H1 (cell line): Measurements from ENCODE around the gene COL8A1. TPM values are rescaled to one million over a fixed set of nuclear protein-coding genes. Genes with fewer than 3 reads are reported as not detected.

ENCODE experiments used
- CTCF ChIA-PET: fragments of 300-600 bp; sonication (Branson Sonifier 250); formaldehyde crosslinking; loops from one replicate; lab custom pipeline; 2021; ENCODE audit not compliant: partially characterized antibody; lab: Charles Lee
- POLR2A ChIA-PET: fragments of 300-600 bp; sonication (Branson Sonifier 250); formaldehyde crosslinking; loops from one replicate; lab custom pipeline; 2021; ENCODE audit warnings: inconsistent platforms; ENCODE audit not compliant: partially characterized antibody; lab: Charles Lee
- DNase-seq, 2 experiments: peaks; one replicate each; pipeline versions ENCODE4 v3.0.0 to v3.0.0-alpha.2; 2010 to 2022; ENCODE audit warnings: low spot score in 2 of 2, low read depth in 1 of 2, mixed read lengths in 1 of 2
- FAIRE-seq: peaks from 2 replicates; lab custom pipeline; 2011; peaks lifted over from hg19 to GRCh38; lab: Jason Lieb, UNC
- H2AFZ ChIP-seq: 2 replicates; pipeline ENCODE4 v1.8.1; 2012; ENCODE audit warnings: low read length, inconsistent platforms
- H2AK5ac ChIP-seq: 2 replicates; pipeline ENCODE4 v1.6.1; 2013; ENCODE audit warnings: low read depth, low read length
- H2BK120ac ChIP-seq: replicated peaks from 2 replicates; pipeline ENCODE3; 2013; ENCODE audit warnings: low read depth, low read length, inconsistent platforms
- H2BK12ac ChIP-seq: 2 replicates; pipeline ENCODE4 v1.6.1; 2013; ENCODE audit warnings: low read depth, low read length
- H2BK15ac ChIP-seq: 2 replicates; pipeline ENCODE4 v1.6.1; 2013; ENCODE audit warnings: low read length
- H2BK20ac ChIP-seq: 2 replicates; pipeline ENCODE4 v1.6.1; 2013; ENCODE audit warnings: low read length
- H2BK5ac ChIP-seq: 2 replicates; pipeline ENCODE4 v1.6.1; 2013; ENCODE audit warnings: low read depth, low read length
- H3K14ac ChIP-seq: 2 replicates; pipeline ENCODE4 v1.6.1; 2013; ENCODE audit warnings: inconsistent platforms; ENCODE audit not compliant: insufficient read length
- H3K18ac ChIP-seq: 2 replicates; pipeline ENCODE4 v1.6.1; 2013; ENCODE audit warnings: low read length; ENCODE audit errors: extremely low read depth
- H3K23ac ChIP-seq: 2 replicates; pipeline ENCODE4 v1.6.1; 2013; ENCODE audit warnings: inconsistent platforms; ENCODE audit not compliant: insufficient read length
- H3K23me2 ChIP-seq: 2 replicates; pipeline ENCODE4 v1.6.1; 2013; ENCODE audit warnings: low read depth, low read length
- H3K27ac ChIP-seq: 2 replicates; pipeline ENCODE4 v1.6.1; 2011; ENCODE audit warnings: low read depth, low read length, inconsistent platforms
- H3K27me3 ChIP-seq, 4 experiments: replicated peaks in 1 of 4; 1 replicate in 1 of 4; 2 replicates in 3 of 4; pipeline versions ENCODE4 v1.6.1 to v1.8.1; 2011 to 2013; ENCODE audit warnings: low read length in 3 of 4, mild to moderate bottlenecking in 3 of 4, inconsistent platforms in 2 of 4, mixed read lengths in 2 of 4, moderate library complexity in 1 of 4; ENCODE audit not compliant: control insufficient read depth in 3 of 4, insufficient read depth in 3 of 4; ENCODE audit errors: extremely low read depth in 1 of 4
- H3K36me3 ChIP-seq, 4 experiments: 2 replicates each; pipeline versions ENCODE4 v1.6.1 to v1.8.1; 2011 to 2013; ENCODE audit warnings: mild to moderate bottlenecking in 4 of 4, low read length in 3 of 4, moderate library complexity in 2 of 4, control low read depth in 1 of 4, inconsistent platforms in 1 of 4; ENCODE audit not compliant: insufficient read depth in 4 of 4, control insufficient read depth in 2 of 4
- H3K4ac ChIP-seq: replicated peaks from 2 replicates; pipeline ENCODE3; 2013; ENCODE audit warnings: low read length, low read depth, mixed read lengths, inconsistent platforms; ENCODE audit not compliant: insufficient read length
- H3K4me1 ChIP-seq, 4 experiments: replicated peaks in 1 of 4; 1 replicate in 1 of 4; 2 replicates in 3 of 4; pipeline versions ENCODE4 v1.6.1 to v1.8.1; 2011 to 2013; ENCODE audit warnings: low read length in 3 of 4, inconsistent platforms in 2 of 4, mixed read lengths in 1 of 4; ENCODE audit not compliant: insufficient read depth in 4 of 4, control insufficient read depth in 3 of 4
- H3K4me2 ChIP-seq, 2 experiments: 2 replicates each; pipeline versions ENCODE4 v1.6.1 to v1.8.1; 2011 to 2013; ENCODE audit warnings: low read depth in 2 of 2, low read length in 2 of 2, control low read depth in 1 of 2, inconsistent platforms in 1 of 2, mild to moderate bottlenecking in 1 of 2; ENCODE audit not compliant: insufficient read depth in 1 of 2
- H3K4me3 ChIP-seq, 4 experiments: fragments of 200-600, 300-600 bp in 1 of 4; sonication (generic), shearing (Covaris generic), sonication (Bioruptor Twin) in 1 of 4; 2 replicates each; pipeline versions ENCODE4 v1.5.1 to v1.8.1; 2011 to 2016; ENCODE audit warnings: low read length in 4 of 4, low read depth in 3 of 4, control low read depth in 2 of 4, inconsistent platforms in 2 of 4, mild to moderate bottlenecking in 2 of 4, mixed read lengths in 1 of 4, moderate library complexity in 1 of 4; ENCODE audit not compliant: insufficient read depth in 2 of 4; ENCODE audit errors: extremely low read depth in 1 of 4
- H3K56ac ChIP-seq: replicated peaks from 2 replicates; pipeline ENCODE3; 2013; ENCODE audit warnings: low read depth, mild to moderate bottlenecking, mixed read lengths, low read length, inconsistent platforms; ENCODE audit not compliant: insufficient read length
- H3K79me1 ChIP-seq: 2 replicates; pipeline ENCODE4 v1.6.1; 2013; ENCODE audit warnings: low read depth, low read length, control low read depth
- H3K79me2 ChIP-seq, 2 experiments: 2 replicates each; pipeline versions ENCODE4 v1.6.1 to v1.8.1; 2012 to 2013; ENCODE audit warnings: low read length in 2 of 2, mild to moderate bottlenecking in 2 of 2, inconsistent platforms in 1 of 2; ENCODE audit not compliant: insufficient read depth in 2 of 2, control insufficient read depth in 1 of 2
- H3K9ac ChIP-seq, 4 experiments: replicated peaks in 1 of 4; 1 replicate in 1 of 4; 2 replicates in 3 of 4; pipeline versions ENCODE4 v1.6.1 to v1.8.1; 2011 to 2013; ENCODE audit warnings: low read depth in 3 of 4, low read length in 3 of 4, control low read depth in 2 of 4, mild to moderate bottlenecking in 2 of 4, moderate library complexity in 2 of 4, inconsistent platforms in 1 of 4; ENCODE audit errors: extremely low read depth in 1 of 4
- H3K9me3 ChIP-seq, 2 experiments: 2 replicates each; pipeline versions ENCODE4 v1.6.1 to v1.8.1; 2012 to 2013; ENCODE audit warnings: mild to moderate bottlenecking in 2 of 2, moderate library complexity in 2 of 2, control low read depth in 1 of 2, inconsistent platforms in 1 of 2, low read depth in 1 of 2, low read length in 1 of 2, mixed read lengths in 1 of 2; ENCODE audit not compliant: insufficient read depth in 2 of 2
- H4K20me1 ChIP-seq, 2 experiments: replicated peaks in 1 of 2; 2 replicates each; pipeline versions ENCODE3 to v1.8.1; 2011 to 2013; ENCODE audit warnings: inconsistent platforms in 2 of 2, low read length in 2 of 2, mild to moderate bottlenecking in 1 of 2; ENCODE audit not compliant: insufficient read depth in 2 of 2, control insufficient read depth in 1 of 2
- H4K5ac ChIP-seq: 2 replicates; pipeline ENCODE4 v1.6.1; 2013; ENCODE audit warnings: low read length, low read depth, mixed read lengths, inconsistent platforms; ENCODE audit not compliant: insufficient read length
- H4K8ac ChIP-seq: 2 replicates; pipeline ENCODE4 v1.8.0; 2013; ENCODE audit warnings: mild to moderate bottlenecking, moderate library complexity, low read length, inconsistent platforms; ENCODE audit not compliant: insufficient read depth; ENCODE audit errors: extremely low read depth
- H4K91ac ChIP-seq: replicated peaks from 2 replicates; pipeline ENCODE3; 2013; ENCODE audit warnings: low read length, mixed read lengths, inconsistent platforms; ENCODE audit not compliant: insufficient read length
- BCL11A ChIP-seq, 2 experiments: IDR thresholded peaks; one replicate each; pipeline ENCODE4 v1.6.1; 2011; ENCODE audit warnings: low read depth in 2 of 2, low read length in 2 of 2, mild to moderate bottlenecking in 2 of 2
- CREB1 ChIP-seq: IDR thresholded peaks from 2 replicates; pipeline ENCODE4 v1.6.1; 2012; ENCODE audit warnings: inconsistent platforms
- EGR1 ChIP-seq: IDR thresholded peaks from 2 replicates; pipeline ENCODE4 v1.6.1; 2011; ENCODE audit warnings: low read depth, low read length, borderline replicate concordance
- EP300 ChIP-seq, 2 experiments: IDR thresholded peaks; 1 replicate in 1 of 2; 2 replicates in 1 of 2; pipeline ENCODE4 v1.6.1; 2011 to 2012; ENCODE audit warnings: low read depth in 2 of 2, low read length in 2 of 2, mild to moderate bottlenecking in 2 of 2, borderline replicate concordance in 1 of 2, inconsistent platforms in 1 of 2, moderate library complexity in 1 of 2
- GABPA ChIP-seq: IDR thresholded peaks from 2 replicates; pipeline ENCODE4 v1.6.1; 2011; ENCODE audit warnings: mild to moderate bottlenecking, low read length, moderate library complexity, borderline replicate concordance; ENCODE audit not compliant: insufficient read depth
- GTF2F1 ChIP-seq: IDR thresholded peaks from 2 replicates; pipeline ENCODE4 v1.6.1; 2012; ENCODE audit warnings: low read depth, low read length, improper control_type of control experiment, borderline replicate concordance
- HDAC6 ChIP-seq: IDR thresholded peaks from one replicate; pipeline ENCODE4 v1.7.1; 2012; ENCODE audit warnings: low read depth, mild to moderate bottlenecking, inconsistent platforms, low read length, moderate library complexity
- MAX ChIP-seq: IDR thresholded peaks from 2 replicates; pipeline ENCODE4 v1.6.1; 2012; ENCODE audit warnings: inconsistent platforms
- RBBP5 ChIP-seq: IDR thresholded peaks from 2 replicates; pipeline ENCODE4 v1.7.1; 2012; ENCODE audit warnings: low read depth, mild to moderate bottlenecking, inconsistent platforms, low read length, moderate library complexity, borderline replicate concordance
- SP4 ChIP-seq: IDR thresholded peaks from 2 replicates; pipeline ENCODE4 v1.6.1; 2012; ENCODE audit warnings: low read length, inconsistent platforms
- USF2 ChIP-seq: IDR thresholded peaks from 2 replicates; pipeline ENCODE4 v1.6.1; 2011; ENCODE audit warnings: low read length, improper control_type of control experiment
- YY1 ChIP-seq: IDR thresholded peaks from 2 replicates; pipeline ENCODE4 v1.6.1; 2011; ENCODE audit warnings: low read depth, mild to moderate bottlenecking, low read length
- WGBS, 2 experiments: shearing (Covaris generic) in 1 of 2; methylation state at CpG; one replicate each; pipeline versions ENCODE4 v1.1.6 to v1.1.7; 2013 to 2015; ENCODE audit warnings: low lambda C conversion rate in 2 of 2, mixed read lengths in 2 of 2, inconsistent platforms in 1 of 2, low coverage in 1 of 2, missing lambda C conversion rate in 1 of 2; ENCODE audit not compliant: insufficient replicate concordance in 2 of 2, insufficient coverage in 1 of 2, insufficient read length in 1 of 2; ENCODE audit errors: extremely low coverage in 1 of 2, missing lambda C conversion rate in 1 of 2; 5-methylcytosine and 5-hydroxymethylcytosine counted together
- polyA plus RNA-seq, 7 experiments: library from polyadenylated mRNA; depleted of rRNA in 3 of 7; stranded (reverse) in 5 of 7; unstranded in 2 of 7; fragments of >200 nt in 5 of 7; fragments of 200-250 nt in 2 of 7; gene quantifications; 1 replicate in 5 of 7; 2 replicates in 1 of 7; 4 replicates in 1 of 7; pipeline versions ENCODE4 v1.2.1 to v1.2.3, GENCODE V29; 2011 to 2013; ENCODE audit warnings: missing spikeins in 2 of 7, mixed read lengths in 2 of 7
- total RNA-seq: library from RNA; stranded (reverse); fragmentation: NEBNext Ultra II Directional; extraction: Animal tissue kit (Norgen Biotek cat#: 25700); gene quantifications from 2 replicates; pipeline ENCODE4 v1.2.1, GENCODE V29; 2021

Gene COL8A1
- total and polyA plus RNA-seq, 2 of the 8 experiments (the other 6 are each of a cell fraction or from before 2014, with no cell fraction given) = 0.21 to 1.2 TPM

- no peak overlapping the region for H3K4me2 ChIP-seq
- H2BK20ac ChIP-seq = no peak overlapping the region
- 82% methylated on average over 2 of the region's 2 CpGs; no CpG with 5 or more reads in 1 of the 2 experiments for WGBS, 2 experiments
- ChIA-PET CTCF (interaction anchor here (0.9 to 1.0 kb wide), 3 partner anchors 14 to 40 kb away, joined by 3 to 4 read pairs (median 3); no protein-coding TSS in a partner anchor), POLR2A (no interaction called here)
- no peak overlapping the region for H2BK15ac ChIP-seq
- no peak overlapping the region for H3K9ac ChIP-seq
- DNase-seq (no peak), FAIRE-seq (no peak)
- no peak overlapping the region for H3K27ac ChIP-seq
- H3K18ac ChIP-seq = no peak overlapping the region
- H2BK5ac ChIP-seq = no peak overlapping the region
- H3K9me3 ChIP-seq = no peaks in the 10 kb centered on the region
- no peaks in the 10 kb centered on the region for H3K4me1 ChIP-seq
- no peaks in the 10 kb centered on the region for H3K79me1 ChIP-seq
- no peak overlapping the region for H3K23ac ChIP-seq
- no peak overlapping the region for H2BK12ac ChIP-seq
- H3K14ac ChIP-seq = no peak overlapping the region
- H2BK120ac ChIP-seq = no peak overlapping the region
- H3K36me3 ChIP-seq = no peaks in the 10 kb centered on the region
- no peak overlapping the region for H3K4ac ChIP-seq
- no peak overlapping the region for H3K56ac ChIP-seq
- H3K79me2 ChIP-seq = no peaks in the 10 kb centered on the region
- no peak overlapping the region for H3K4me3 ChIP-seq
- H4K5ac ChIP-seq = no peak overlapping the region
- no peak overlapping the region for H2AFZ ChIP-seq
- no peaks in the 10 kb centered on the region for H3K23me2 ChIP-seq
- no peak overlapping the region for H4K91ac ChIP-seq
- H4K8ac ChIP-seq = no peak overlapping the region
- no peaks in the 10 kb centered on the region for H3K27me3 ChIP-seq
- H4K20me1 ChIP-seq = no peaks in the 10 kb centered on the region
- no peak overlapping the region for H2AK5ac ChIP-seq
- TF ChIP-seq CREB1 (no peak), EP300 (IDR thresholded peaks at IDR 0.05; ENCODE audit: borderline replicate concordance in 1 of 2, low read depth in 2 of 2, low read length in 2 of 2) (no peak), HDAC6 (no peak), SP4 (no peak), YY1 (no peak), EGR1 (no peak), USF2 (no peak), RBBP5 (no peak), MAX (no peak), BCL11A (IDR thresholded peaks at IDR 0.05; ENCODE audit: low read depth in 2 of 2, low read length in 2 of 2) (no peak), GTF2F1 (no peak), GABPA (no peak)
These were observed 130.6 kb downstream of the COL8A1 start for GRCh38 chr3:99768808-99769501.
